ENCODE results near the gene ADAMTS6.

Gene ADAMTS6

DNA sequence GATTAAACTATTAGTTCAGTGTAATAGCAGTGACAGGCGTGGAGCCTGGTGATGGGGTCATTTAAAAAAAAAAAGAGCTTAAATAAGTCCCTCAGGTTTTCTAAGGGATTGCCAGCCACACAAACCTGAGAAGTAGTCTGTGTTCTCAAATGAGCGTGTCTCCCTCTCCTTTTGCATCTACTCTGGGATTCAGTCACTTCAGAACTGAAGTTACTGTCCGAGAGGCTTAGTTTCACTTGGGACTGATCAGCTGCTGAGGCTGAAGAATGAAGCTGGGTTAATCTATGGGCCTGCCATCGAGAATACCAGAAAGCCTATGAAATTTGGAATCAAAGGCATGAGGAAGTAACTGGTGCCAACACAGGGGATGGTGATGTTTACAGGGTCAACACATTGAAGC, 310.1 kb downstream of the ADAMTS6 start:
- H3K4me1 ChIP-seq: no peaks in the 10 kb centered on the region

GRCh38 chr5:65163698-65164097, 318.0 kb downstream of the ADAMTS6 start:
- Histone ChIP-seq H3K4me1 (no peaks in the 10 kb centered on the region), H3K27me3 (no peaks in the 10 kb centered on the region), H3K9me3 (no peaks in the 10 kb centered on the region), H3K36me3 (no peaks in the 10 kb centered on the region), H3K4me3 (ENCODE audit: low read depth, low read length) (no peak overlapping the region)
- TF ChIP-seq CTCF (IDR thresholded peaks at IDR 0.05; ENCODE audit: low read depth, low read length): no peak
- DNase-seq: no peak

More for the DNA sequence above, 310.1 kb downstream of the ADAMTS6 start:
- TF ChIP-seq CTCF (IDR thresholded peaks at IDR 0.05; ENCODE audit: low read depth, low read length): no peak
- Histone ChIP-seq H3K4me3 (ENCODE audit: low read depth, low read length) (no peak overlapping the region), H3K36me3 (no peaks in the 10 kb centered on the region), H3K9me3 (no peaks in the 10 kb centered on the region), H3K27me3 (0 out of 2 replicates have a peak, but pooled peaks cover 2% of the 10 kb centered on the region)
- no peak for DNase-seq

- no peaks in the 10 kb centered on the region for H3K36me3 ChIP-seq
- DNase-seq: no peak
- no peaks in the 10 kb centered on the region for H3K9me3 ChIP-seq
- H3K4me3 ChIP-seq (ENCODE audit: low read depth, low read length): no peak overlapping the region
- no peaks in the 10 kb centered on the region for H3K27me3 ChIP-seq
- no peak for TF ChIP-seq CTCF (IDR thresholded peaks at IDR 0.05; ENCODE audit: low read depth, low read length)
- H3K4me1 ChIP-seq: no peaks in the 10 kb centered on the region
Measured at GRCh38 chr5:65161655-65162054, 320.1 kb downstream of the ADAMTS6 start.

DNA sequence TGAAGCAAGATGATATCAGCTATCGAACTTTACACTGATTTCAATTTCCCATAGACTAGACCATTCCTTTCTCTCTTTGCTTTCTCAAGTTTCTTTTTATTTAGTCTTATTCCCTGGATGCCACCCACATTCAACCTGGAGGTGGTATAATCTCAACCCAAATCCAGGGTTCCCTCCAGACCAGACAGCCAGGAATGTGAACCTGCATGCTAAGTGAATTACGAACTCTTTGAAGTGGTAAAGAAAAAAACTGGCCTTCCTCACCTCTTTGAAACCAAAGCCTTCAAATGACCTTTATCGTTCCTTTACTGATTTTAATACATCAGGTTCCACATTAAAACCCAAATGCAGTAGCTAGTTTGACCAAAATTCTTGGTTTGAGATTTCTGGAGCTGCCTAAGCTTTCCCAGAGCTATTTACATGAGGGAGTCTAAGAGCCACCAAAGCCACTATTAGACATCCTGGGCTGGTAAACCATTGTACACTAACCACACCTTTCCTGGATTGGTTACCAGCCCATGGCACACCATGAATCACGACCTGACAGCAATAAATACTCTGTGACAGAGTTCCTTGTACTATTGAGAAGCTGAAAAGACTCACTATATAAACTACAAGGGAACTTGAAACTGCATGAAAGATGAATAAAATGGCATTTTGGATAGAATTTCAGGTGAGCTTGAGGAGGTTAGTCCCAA, 323.7 kb downstream of the ADAMTS6 start:
- no peak overlapping the region for H3K4me3 ChIP-seq (ENCODE audit: low read depth, low read length)
- H3K36me3 ChIP-seq: no peaks in the 10 kb centered on the region
- no peak for DNase-seq
- H3K9me3 ChIP-seq: no peaks in the 10 kb centered on the region
- H3K27me3 ChIP-seq: no peaks in the 10 kb centered on the region; the same call in 1 of the 2 replicates
- no peak for TF ChIP-seq CTCF (IDR thresholded peaks at IDR 0.05; ENCODE audit: low read depth, low read length)
- no peaks in the 10 kb centered on the region for H3K4me1 ChIP-seq

GRCh38 chr5:65156933-65157332, 324.8 kb downstream of the ADAMTS6 start:
- H3K4me3 ChIP-seq (ENCODE audit: low read depth, low read length): no peak overlapping the region
- no peaks in the 10 kb centered on the region; the same call in 1 of the 2 replicates for H3K27me3 ChIP-seq
- no peak for TF ChIP-seq CTCF (IDR thresholded peaks at IDR 0.05; ENCODE audit: low read depth, low read length)
- no peak for DNase-seq
- H3K9me3 ChIP-seq: no peaks in the 10 kb centered on the region
- no peaks in the 10 kb centered on the region for H3K36me3 ChIP-seq
- H3K4me1 ChIP-seq: no peaks in the 10 kb centered on the region

DNA sequence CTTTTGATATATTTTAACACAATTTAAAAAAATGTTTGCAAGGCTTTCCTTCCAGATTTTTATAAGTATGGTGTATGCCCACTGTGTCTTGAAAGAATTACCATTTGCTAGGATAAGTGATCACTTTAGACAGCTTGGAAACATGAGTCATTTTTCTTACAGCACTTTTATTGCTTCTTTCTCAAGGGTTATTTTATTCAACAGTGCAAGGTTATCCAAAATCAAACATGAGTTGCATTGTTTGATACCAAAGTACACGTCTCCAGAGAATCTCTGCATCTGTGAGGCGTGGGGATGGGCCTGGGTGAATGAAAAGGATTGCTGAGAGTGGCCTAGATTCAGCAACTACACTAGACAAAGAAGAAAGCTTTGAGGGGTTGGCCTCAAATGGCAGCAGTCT, 329.6 kb downstream of the ADAMTS6 start:
- Histone ChIP-seq H3K27me3 (no peaks in the 10 kb centered on the region; the same call in 1 of the 2 replicates), H3K4me3 (ENCODE audit: low read depth, low read length) (no peak overlapping the region), H3K36me3 (no peaks in the 10 kb centered on the region), H3K9me3 (no peaks in the 10 kb centered on the region), H3K4me1 (no peaks in the 10 kb centered on the region)
- TF ChIP-seq CTCF (IDR thresholded peaks at IDR 0.05; ENCODE audit: low read depth, low read length): no peak
- DNase-seq: no peak
